Mesothelial cell of epicardium (in vitro differentiated cells): ENCODE results near the gene TM7SF2. TPM values are rescaled to one million over a fixed set of nuclear protein-coding genes. Genes with fewer than 3 reads are reported as not detected.
"Not testable (repeated sequence)": the region's sequence is repeated elsewhere in the genome, so short reads cannot be mapped to it uniquely, and the experiment has no call there.

Experiments used
- DNase-seq, 2 experiments: peaks; one replicate each; pipeline ENCODE4 v3.0.0; 2021; ENCODE audit warnings: low spot score in 2 of 2; ENCODE audit not compliant: unreplicated experiment in 2 of 2
- H3K27ac Mint-ChIP-seq: 2 replicates; pipeline ENCODE4 v1.8.0; 2021; ENCODE audit warnings: mixed read lengths
- H3K27me3 Mint-ChIP-seq: 2 replicates; pipeline ENCODE4 v1.8.0; 2021; ENCODE audit warnings: low read depth, mixed read lengths
- H3K36me3 Mint-ChIP-seq: 2 replicates; pipeline ENCODE4 v1.8.0; 2021; ENCODE audit warnings: mixed read lengths
- H3K4me1 Mint-ChIP-seq: 2 replicates; pipeline ENCODE4 v1.8.0; 2021; ENCODE audit warnings: mixed read lengths
- H3K4me3 Mint-ChIP-seq: 2 replicates; pipeline ENCODE4 v1.8.0; 2021; ENCODE audit warnings: mild to moderate bottlenecking, moderate library complexity, mixed read lengths
- H3K9me3 Mint-ChIP-seq: 2 replicates; pipeline ENCODE4 v1.8.0; 2021; ENCODE audit warnings: mixed read lengths
- CTCF ChIP-seq: fragments of 200-600 bp; sonication (generic); IDR thresholded peaks from one replicate; pipeline ENCODE4 v1.5.0; 2021; ENCODE audit warnings: antibody characterized with exemption; ENCODE audit not compliant: unreplicated experiment
- total RNA-seq: library from RNA; stranded (reverse); gene quantifications from 3 replicates; pipeline ENCODE4 v1.2.1, GENCODE V29; 2021

Gene TM7SF2
- total RNA-seq, 1 donor from 2014 or later = 74.2 TPM

DNA sequence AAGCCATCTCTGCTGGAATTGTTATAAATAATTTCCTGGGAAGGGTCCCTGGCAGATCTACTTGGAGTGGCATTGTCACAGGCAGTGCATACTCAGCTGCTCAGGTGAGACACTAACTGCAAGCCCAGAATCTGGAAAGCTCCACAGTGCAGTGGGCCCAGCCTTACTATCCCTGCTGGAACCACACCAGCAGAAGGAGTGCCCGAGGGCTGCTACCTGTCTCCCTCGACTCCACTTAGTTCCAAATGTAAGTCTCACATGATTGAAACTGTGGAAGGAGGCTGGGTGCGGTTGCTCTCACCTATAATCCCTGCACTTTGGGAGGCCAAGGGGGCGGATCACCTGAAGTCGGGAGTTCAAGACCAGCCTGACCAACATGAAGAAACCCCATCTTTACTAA lies 37.0 kb downstream of the TM7SF2 start:
- DNase-seq = no peak
- Mint-ChIP-seq H3K36me3 (no peaks in the 10 kb centered on the region), H3K27ac (no peak overlapping the region), H3K4me3 (no peak overlapping the region), H3K4me1 (peaks cover 18% of the 10 kb centered on the region), H3K9me3 (no peaks in the 10 kb centered on the region), H3K27me3 (peaks cover 23% of the 10 kb centered on the region)
- TF ChIP-seq CTCF = no peak

GRCh38 chr11:65150131-65150508 lies 38.4 kb downstream of the TM7SF2 start:
- H3K4me3 Mint-ChIP-seq = peak overlapping the region; percentile 36
- DNase-seq, H3K36me3 Mint-ChIP-seq, H3K9me3 Mint-ChIP-seq: not testable (repeated sequence)
- H3K27ac Mint-ChIP-seq = peak overlapping the region; percentile 95
- peaks cover 17% of the 10 kb centered on the region for H3K27me3 Mint-ChIP-seq
- H3K4me1 Mint-ChIP-seq = peaks cover 18% of the 10 kb centered on the region

DNA sequence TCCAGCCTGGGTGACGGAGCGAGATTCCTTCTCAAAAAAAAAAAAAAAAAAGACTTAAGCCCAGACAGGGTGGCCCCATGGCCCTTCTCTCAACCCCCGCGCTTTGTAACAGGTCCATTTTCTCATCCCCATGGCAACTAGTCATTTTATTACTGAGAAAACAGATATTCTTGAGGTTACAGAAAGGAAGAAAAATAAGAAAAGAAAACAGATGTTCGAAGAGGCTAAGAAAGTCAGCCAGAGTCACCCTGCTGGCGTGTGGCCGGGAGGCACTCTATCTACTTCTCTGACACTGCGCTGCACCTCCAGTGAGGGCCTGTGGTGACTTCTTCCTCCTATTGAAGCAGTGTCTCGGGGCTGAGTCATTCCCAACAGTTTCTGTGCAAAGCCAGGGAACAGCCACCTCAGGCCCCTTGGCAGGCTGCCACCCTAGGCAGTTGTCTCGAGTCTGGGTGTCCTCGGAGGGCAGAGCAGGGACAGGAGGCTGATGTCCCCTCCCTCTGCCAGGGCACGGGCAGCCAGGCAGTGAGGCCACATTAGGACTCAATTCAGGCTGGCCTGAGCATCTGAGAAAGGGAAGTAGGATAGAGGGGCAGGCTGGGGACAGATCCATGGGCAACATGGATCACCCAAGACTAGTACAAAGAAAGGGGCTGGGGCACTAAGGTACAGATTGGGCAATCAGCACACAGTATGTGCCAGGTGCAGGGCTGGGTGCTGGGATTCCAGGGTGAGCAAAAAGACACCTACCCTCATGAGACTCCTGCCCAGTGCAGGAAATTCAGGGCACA lies 39.0 kb downstream of the TM7SF2 start:
- peak in 1 of 2 experiments; percentile 67 for DNase-seq
- H3K36me3 Mint-ChIP-seq = no peaks in the 10 kb centered on the region
- peak overlapping the region; percentile 95 for H3K27ac Mint-ChIP-seq
- H3K4me1 Mint-ChIP-seq = peaks cover 18% of the 10 kb centered on the region
- H3K9me3 Mint-ChIP-seq = no peaks in the 10 kb centered on the region
- H3K27me3 Mint-ChIP-seq = peaks cover 14% of the 10 kb centered on the region
- TF ChIP-seq CTCF = no peak
- peak overlapping the region; percentile 36 for H3K4me3 Mint-ChIP-seq

DNA sequence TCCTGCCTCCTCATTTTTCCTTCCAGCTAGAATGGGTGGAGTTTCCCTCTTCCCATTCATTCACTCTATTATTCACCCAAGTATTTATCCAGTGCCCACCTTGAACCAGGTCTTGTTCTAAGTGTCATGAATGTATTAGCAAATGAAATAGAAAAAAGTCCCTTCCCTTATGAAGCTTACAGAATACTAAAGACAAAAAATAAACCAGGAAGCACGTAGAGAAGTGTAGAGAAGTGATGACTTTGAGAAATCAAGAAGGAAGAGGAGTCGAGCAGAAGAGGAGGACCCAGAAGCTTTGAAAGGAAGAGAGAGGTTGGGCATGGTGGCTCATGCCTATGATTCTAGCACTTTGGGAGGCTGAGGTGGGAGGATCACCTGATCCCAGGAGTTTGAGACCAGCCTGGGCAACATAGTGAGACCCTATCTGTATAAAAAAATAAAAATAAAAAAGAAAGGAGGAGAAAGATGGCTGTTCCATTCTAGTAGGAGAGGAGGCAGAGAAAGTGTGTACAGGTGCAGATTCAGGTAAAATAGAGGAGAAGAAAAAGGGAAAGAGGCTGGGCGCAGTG lies 39.7 kb downstream of the TM7SF2 start:
- TF ChIP-seq CTCF = no peak
- DNase-seq = no peak
- Mint-ChIP-seq H3K27me3 (peaks cover 10% of the 10 kb centered on the region), H3K9me3 (no peaks in the 10 kb centered on the region), H3K4me1 (peaks cover 18% of the 10 kb centered on the region), H3K27ac (peak overlapping the region; percentile 95), H3K4me3 (no peak overlapping the region), H3K36me3 (no peaks in the 10 kb centered on the region)

GRCh38 chr11:65152122-65152521 lies 40.5 kb downstream of the TM7SF2 start:
- no peak for DNase-seq
- Mint-ChIP-seq H3K27me3 (peaks cover 10% of the 10 kb centered on the region), H3K4me1 (peaks cover 18% of the 10 kb centered on the region), H3K4me3 (no peak overlapping the region), H3K36me3 (no peaks in the 10 kb centered on the region), H3K27ac (peak overlapping the region; percentile 16), H3K9me3 (no peaks in the 10 kb centered on the region)
- TF ChIP-seq CTCF = no peak

DNA sequence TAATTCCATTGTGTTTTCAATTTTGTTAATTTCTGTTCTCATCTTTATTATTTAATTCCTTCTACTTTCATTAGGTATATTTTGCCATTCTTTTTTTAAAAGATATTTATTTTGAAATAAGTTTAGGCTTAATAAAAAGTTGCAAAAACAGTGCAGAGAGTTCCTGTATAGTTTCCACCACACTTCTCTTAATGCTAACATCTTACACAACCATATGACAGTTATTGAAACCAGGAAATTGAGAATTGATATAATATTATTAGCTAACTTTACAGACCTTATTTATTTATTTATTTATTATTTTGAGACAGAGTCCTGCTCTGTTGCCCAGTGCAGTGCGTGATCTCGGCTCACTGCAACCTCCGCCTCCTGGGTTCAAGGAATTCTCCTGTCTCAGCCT lies 44.6 kb downstream of the TM7SF2 start:
- Mint-ChIP-seq H3K4me1 (peaks cover 2% of the 10 kb centered on the region), H3K4me3 (no peak overlapping the region), H3K27me3 (peaks cover 13% of the 10 kb centered on the region), H3K36me3 (no peaks in the 10 kb centered on the region), H3K9me3 (no peaks in the 10 kb centered on the region), H3K27ac (no peak overlapping the region)
- no peak for TF ChIP-seq CTCF
- DNase-seq = no peak
